PC-3 (cell line): Measurements from ENCODE around the gene MGA.

ENCODE experiments used
- CTCF ChIP-seq: fragments of 300-600 bp; sonication (generic); conservative IDR thresholded peaks from 2 replicates; pipeline ENCODE4 v1.5.1; 2017; ENCODE audit warnings: antibody characterized with exemption, low read depth, mild to moderate bottlenecking, low read length
- EZH2 ChIP-seq: fragments of 300-600 bp; sonication (generic); IDR thresholded peaks from one replicate; pipeline ENCODE4 v1.6.1; 2017; ENCODE audit warnings: antibody characterized with exemption, mild to moderate bottlenecking, low read length; ENCODE audit not compliant: unreplicated experiment
- EZH2phosphoT487 ChIP-seq: fragments of 300-600 bp; sonication (generic); IDR thresholded peaks from 2 replicates; pipeline ENCODE4 v1.6.1; 2018; ENCODE audit warnings: mild to moderate bottlenecking, antibody characterized with exemption, low read length, borderline replicate concordance

GRCh38 chr15:41809526-41810220, 149.5 kb downstream of the MGA start:
- no peak for TF ChIP-seq EZH2
- no peak for TF ChIP-seq CTCF
- TF ChIP-seq EZH2phosphoT487, result no peak
